Heart left ventricle (tissue), 16 donors: ENCODE measurements around the gene CA5B. TPM values are rescaled to one million over a fixed set of nuclear protein-coding genes. Genes with fewer than 3 reads are reported as not detected.
A peak's percentile ranks its signal among the peaks of the same experiment; 100 is the strongest.
"Not testable (repeated sequence)": the region's sequence is repeated elsewhere in the genome, so short reads cannot be mapped to it uniquely, and the experiment has no call there.

Experiments
- ATAC-seq, 4 donors: fragments of 200-7000 bp; cut with Tn5 transposase; one replicate each; pipeline ENCODE4 v1.9.1; 2020 to 2022; ENCODE audit warnings: moderate library complexity in 4 of 4, mild to moderate bottlenecking in 3 of 4, moderate number of reproducible peaks in 1 of 4
- DNase-seq, 5 donors: peaks; one replicate each; pipeline ENCODE4 v3.0.0-alpha.2; 2020
- H3K27ac ChIP-seq, 12 donors: fragments of 200-600 bp; sonication (generic) in 4 of 12; one replicate each; pipeline versions ENCODE4 v1.5.0 to v1.8.0; 2016 to 2022; ENCODE audit warnings: mild to moderate bottlenecking in 2 of 12
- H3K27me3 ChIP-seq, 9 donors: fragments of 200-600 bp; sonication (generic) in 2 of 9; one replicate each; pipeline versions ENCODE4 v1.5.1 to v1.8.0; 2016 to 2022; ENCODE audit warnings: mild to moderate bottlenecking in 3 of 9
- H3K36me3 ChIP-seq, 9 donors: fragments of 200-600 bp; sonication (generic) in 2 of 9; one replicate each; pipeline versions ENCODE4 v1.5.0 to v1.8.0; 2018 to 2022; ENCODE audit warnings: mild to moderate bottlenecking in 2 of 9
- H3K4me1 ChIP-seq, 12 donors: fragments of 200-600 bp; sonication (generic) in 4 of 12; one replicate each; pipeline versions ENCODE4 v1.5.0 to v1.8.0; 2016 to 2022; ENCODE audit warnings: mild to moderate bottlenecking in 3 of 12
- H3K4me3 ChIP-seq, 12 donors: fragments of 200-600 bp; sonication (generic) in 4 of 12; one replicate each; pipeline versions ENCODE4 v1.5.0 to v1.8.0; 2017 to 2022; ENCODE audit warnings: mild to moderate bottlenecking in 9 of 12, moderate library complexity in 4 of 12
- H3K9me3 ChIP-seq, 12 donors: fragments of 200-600 bp; sonication (generic) in 4 of 12; one replicate each; pipeline versions ENCODE4 v1.5.0 to v1.8.0; 2016 to 2022; ENCODE audit warnings: mild to moderate bottlenecking in 1 of 12
- POLR2A ChIP-seq, 2 donors: fragments of 450-650 bp; IDR thresholded peaks; one replicate each; pipeline ENCODE4 v1.6.1; 2017; ENCODE audit warnings: antibody characterized with exemption in 2 of 2, mild to moderate bottlenecking in 2 of 2, moderate library complexity in 2 of 2
- WGBS, 4 donors: extraction: QIAGEN DNeasy Blood & Tissue Kit in 2 of 4; methylation state at CpG; one replicate each; pipeline versions ENCODE4 v1.1.5 to v1.1.7; 2013 to 2018; 5-methylcytosine and 5-hydroxymethylcytosine counted together
- intact Hi-C, 10 donors: fragments of 100-400 bp; cut with DNase I; formaldehyde crosslinking; loops; one replicate each; pipeline versions ENCODE4 v1.11.1 to v1.14.2; 2022
- polyA plus RNA-seq, 2 donors: library from polyadenylated mRNA; stranded (reverse); fragments of 200-250 nt; gene quantifications; one replicate each; pipeline ENCODE4 v1.2.3, GENCODE V29; 2013
- total RNA-seq, 9 donors: library from RNA; depleted of rRNA in 2 of 9; stranded (reverse); fragments of >200 nt in 2 of 9; fragmentation: NEBNext Ultra II Directional in 3 of 9; extraction: Animal tissue kit (Norgen Biotek cat#: 25700) in 3 of 9; gene quantifications; one replicate each; pipeline versions ENCODE4 v1.1.0 to v1.2.4, GENCODE V29; 2016 to 2023
- TF ChIP-seq, protein P1 (sequence below), 12 donors: fragments of 200-600 bp; sonication (generic) in 4 of 12; IDR thresholded peaks; one replicate each; pipeline versions ENCODE4 v1.5.0 to v1.8.0; 2018 to 2022; ENCODE audit warnings: antibody characterized with exemption in 12 of 12, mild to moderate bottlenecking in 5 of 12
- donor health status: ischemic (EF 13 %, LVEDD 7.1; RV severe dilation, severe dysfunction).
- donor health status: healthy with polysubstance abuse.
- donor health status: DM: no; HTN: yes; CAD: no.
- donor health status: DM: no; HTN: no; CAD: no.
- donor health status: ischemic (EF 25% LVEDD 6.9; RV normal size, moderate dysfunction).
- donor health status: ischemic (EF 25% LVEDD 5.7; RV mildly dilated, moderate dysfunction).
- donor health status: healthy.
- donor health status: DM: yes; HTN: yes; CAD: no.
- donor health status: ischemic (EF 35%, LVEDD 5.7; RV mildly dilated, moderate dysfunction).
- donor health status: nonischemic (EF 11% LVEDD 7.7; RV severe dilation, severe dysfunction).
- donor health status: DM: yes; HTN: yes; CAD: no.
- donor health status: PGD.
- donor health status: ischemic (EF 29% LVEDD 5.4; RV normal size, mild dysfunction).
- donor health status: nonischemic (EF 23%, LVEDD 6.1; RV moderate dilation, normal function).

The CA5B gene
- total and polyA plus RNA-seq, 11 donors: 0.50 to 9.9 (median 3.8) TPM

DNA sequence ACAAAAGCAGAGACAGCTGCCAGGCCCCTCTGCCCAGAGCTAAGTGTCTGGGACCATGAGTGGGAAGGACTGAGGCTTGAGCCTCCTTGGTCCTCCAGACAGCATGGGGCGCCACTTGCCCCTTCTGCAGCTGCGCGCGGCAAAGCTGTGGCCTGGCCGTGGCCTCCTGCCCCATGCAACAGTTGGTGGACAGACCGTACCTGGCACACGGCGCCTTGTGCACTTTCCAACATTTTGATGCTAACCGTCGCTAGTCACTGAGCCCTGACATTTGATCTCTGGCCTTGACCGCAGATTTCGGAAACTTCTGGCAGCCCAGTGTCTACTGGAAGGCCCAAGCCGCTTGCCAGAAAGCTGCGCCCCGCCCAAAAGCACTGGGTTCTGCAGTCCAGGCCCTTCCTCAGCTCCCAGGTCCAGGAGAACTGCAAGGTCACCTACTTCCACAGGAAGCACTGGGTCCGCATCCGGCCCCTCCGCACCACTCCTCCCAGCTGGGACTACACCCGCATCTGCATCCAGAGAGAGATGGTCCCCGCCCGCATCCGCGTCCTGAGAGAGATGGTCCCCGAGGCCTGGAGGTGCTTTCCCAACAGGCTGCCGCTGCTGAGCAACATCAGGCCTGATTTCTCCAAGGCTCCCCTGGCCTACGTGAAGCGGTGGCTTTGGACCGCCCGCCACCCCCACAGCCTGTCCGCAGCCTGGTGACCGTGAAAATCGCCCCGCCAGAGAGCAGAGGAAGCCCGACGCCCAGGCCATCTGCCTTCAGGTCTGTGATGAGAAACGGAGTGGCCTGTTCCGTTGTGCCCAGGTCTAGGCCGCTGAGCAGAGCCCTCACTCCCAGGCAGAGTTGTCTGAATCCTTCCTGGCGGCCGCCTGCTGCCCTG lies 35.3 kb upstream of the CA5B start:
- Histone ChIP-seq H3K4me3 (no peak overlapping the region), H3K9me3 (no peaks in the 10 kb centered on the region), H3K27me3 (no peaks in the 10 kb centered on the region), H3K4me1 (no peaks in the 10 kb centered on the region), H3K36me3 (peaks cover 0 to 21% (median 2%) of the 10 kb centered on the region in 9 donors), H3K27ac (no peak overlapping the region)
- ATAC-seq: peak in 1 of 4 donors; percentile 37
- peak in 2 of 5 donors; percentile 18 to 31 for DNase-seq
- TF ChIP-seq, protein P1, sequence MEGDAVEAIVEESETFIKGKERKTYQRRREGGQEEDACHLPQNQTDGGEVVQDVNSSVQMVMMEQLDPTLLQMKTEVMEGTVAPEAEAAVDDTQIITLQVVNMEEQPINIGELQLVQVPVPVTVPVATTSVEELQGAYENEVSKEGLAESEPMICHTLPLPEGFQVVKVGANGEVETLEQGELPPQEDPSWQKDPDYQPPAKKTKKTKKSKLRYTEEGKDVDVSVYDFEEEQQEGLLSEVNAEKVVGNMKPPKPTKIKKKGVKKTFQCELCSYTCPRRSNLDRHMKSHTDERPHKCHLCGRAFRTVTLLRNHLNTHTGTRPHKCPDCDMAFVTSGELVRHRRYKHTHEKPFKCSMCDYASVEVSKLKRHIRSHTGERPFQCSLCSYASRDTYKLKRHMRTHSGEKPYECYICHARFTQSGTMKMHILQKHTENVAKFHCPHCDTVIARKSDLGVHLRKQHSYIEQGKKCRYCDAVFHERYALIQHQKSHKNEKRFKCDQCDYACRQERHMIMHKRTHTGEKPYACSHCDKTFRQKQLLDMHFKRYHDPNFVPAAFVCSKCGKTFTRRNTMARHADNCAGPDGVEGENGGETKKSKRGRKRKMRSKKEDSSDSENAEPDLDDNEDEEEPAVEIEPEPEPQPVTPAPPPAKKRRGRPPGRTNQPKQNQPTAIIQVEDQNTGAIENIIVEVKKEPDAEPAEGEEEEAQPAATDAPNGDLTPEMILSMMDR (IDR thresholded peaks at IDR 0.05): no peak
- no peak for TF ChIP-seq POLR2A (IDR thresholded peaks at IDR 0.05)
- intact Hi-C loops: no loop called here
- 97 to 98% (median 98%) methylated on average over 25 to 40 of the region's 40 CpGs for WGBS, 4 donors

DNA sequence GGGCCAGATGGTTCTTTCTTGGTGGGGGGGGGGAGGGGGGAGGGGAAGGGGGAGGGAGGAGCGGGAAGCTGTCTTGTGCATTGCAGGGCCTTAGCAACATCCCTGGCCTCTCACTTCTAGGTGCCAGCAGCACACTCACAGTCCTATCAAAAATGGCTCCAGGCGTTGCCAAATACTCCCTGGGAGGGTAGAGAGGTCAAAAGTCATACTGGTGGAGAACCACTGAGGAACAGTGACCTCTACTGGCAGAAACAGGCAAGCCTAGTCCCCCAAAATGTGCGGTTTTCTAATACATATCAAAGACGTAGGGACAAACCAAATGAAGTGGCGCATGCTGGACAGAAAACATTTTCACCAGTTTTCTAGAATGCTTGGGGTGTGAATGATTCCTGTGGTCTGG lies 34.3 kb upstream of the CA5B start:
- intact Hi-C loops, DNase-seq, H3K27ac ChIP-seq, H3K4me1 ChIP-seq, H3K4me3 ChIP-seq, H3K9me3 ChIP-seq, H3K27me3 ChIP-seq: not testable (repeated sequence)
- no CpG with 5 or more reads among the region's 5 CpGs for WGBS, 4 donors
- H3K36me3 ChIP-seq: peaks cover 0 to 21% (median 0%) of the 10 kb centered on the region in 9 donors
- peak; percentile 58 to 76 (median 70) for ATAC-seq

DNA sequence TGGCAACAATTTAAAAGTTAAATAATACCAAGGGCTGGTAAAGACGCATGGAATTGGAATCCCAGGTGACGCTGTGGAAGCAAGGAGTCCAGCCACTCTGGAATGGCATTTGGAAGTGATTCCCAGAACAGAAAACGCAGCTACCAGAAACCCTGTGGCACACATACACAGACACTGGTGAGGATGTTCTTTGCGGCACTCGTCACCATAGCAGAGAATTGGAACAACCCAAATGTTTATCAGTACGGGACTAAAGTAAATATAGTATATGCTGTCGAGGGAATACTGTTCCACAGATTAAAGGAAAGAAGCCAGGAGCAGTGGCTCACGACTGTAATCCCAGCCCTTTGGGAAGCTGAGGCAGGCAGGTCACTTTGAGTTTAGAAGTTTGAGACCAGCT lies 33.8 kb upstream of the CA5B start:
- DNase-seq, H3K9me3 ChIP-seq, H3K4me3 ChIP-seq, H3K27me3 ChIP-seq, H3K27ac ChIP-seq, intact Hi-C loops, H3K4me1 ChIP-seq: not testable (repeated sequence)
- ATAC-seq: peak in 2 of 4 donors; percentile 36 to 45
- WGBS, 4 donors: 50 to 88% (median 73%) methylated on average over 5 to 6 of the region's 8 CpGs
- H3K36me3 ChIP-seq: peaks cover 0 to 21% (median 0%) of the 10 kb centered on the region in 9 donors

DNA sequence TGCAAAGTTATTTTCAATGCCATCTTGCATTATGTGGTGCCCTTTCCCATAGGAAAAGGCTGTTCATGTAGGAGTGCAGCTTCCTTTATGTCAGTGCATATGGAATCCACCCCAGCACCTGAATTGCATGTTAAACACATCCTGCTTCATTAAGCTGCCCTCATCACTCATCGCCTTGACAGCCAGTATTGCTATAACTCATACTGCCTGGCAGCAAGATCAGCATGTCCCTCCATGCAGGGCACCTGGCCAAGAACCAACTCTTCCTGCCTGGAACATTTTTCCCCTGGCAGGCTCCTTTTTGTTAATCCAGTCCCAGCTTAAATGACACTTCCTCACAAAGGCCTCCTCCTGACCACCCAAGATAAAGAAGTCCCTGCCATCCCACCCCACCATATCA lies 23.5 kb upstream of the CA5B start:
- Histone ChIP-seq H3K27me3 (no peaks in the 10 kb centered on the region), H3K36me3 (peaks cover 0 to 4% (median 0%) of the 10 kb centered on the region in 9 donors), H3K9me3 (no peaks in the 10 kb centered on the region), H3K27ac (peak overlapping the region in 1 of 12 donors; percentile 12), H3K4me1 (no peaks in the 10 kb centered on the region), H3K4me3 (no peak overlapping the region)
- TF ChIP-seq, protein P1 (IDR thresholded peaks at IDR 0.05): no peak
- TF ChIP-seq POLR2A (IDR thresholded peaks at IDR 0.05): no peak
- intact Hi-C loops: no loop called here
- WGBS, 4 donors: 57 to 71% (median 61%) methylated on average over 1 of the region's 1 CpG
- ATAC-seq (peak; percentile 54 to 81 (median 72)), DNase-seq (peak in 4 of 5 donors; percentile 28 to 66 (median 52))

DNA sequence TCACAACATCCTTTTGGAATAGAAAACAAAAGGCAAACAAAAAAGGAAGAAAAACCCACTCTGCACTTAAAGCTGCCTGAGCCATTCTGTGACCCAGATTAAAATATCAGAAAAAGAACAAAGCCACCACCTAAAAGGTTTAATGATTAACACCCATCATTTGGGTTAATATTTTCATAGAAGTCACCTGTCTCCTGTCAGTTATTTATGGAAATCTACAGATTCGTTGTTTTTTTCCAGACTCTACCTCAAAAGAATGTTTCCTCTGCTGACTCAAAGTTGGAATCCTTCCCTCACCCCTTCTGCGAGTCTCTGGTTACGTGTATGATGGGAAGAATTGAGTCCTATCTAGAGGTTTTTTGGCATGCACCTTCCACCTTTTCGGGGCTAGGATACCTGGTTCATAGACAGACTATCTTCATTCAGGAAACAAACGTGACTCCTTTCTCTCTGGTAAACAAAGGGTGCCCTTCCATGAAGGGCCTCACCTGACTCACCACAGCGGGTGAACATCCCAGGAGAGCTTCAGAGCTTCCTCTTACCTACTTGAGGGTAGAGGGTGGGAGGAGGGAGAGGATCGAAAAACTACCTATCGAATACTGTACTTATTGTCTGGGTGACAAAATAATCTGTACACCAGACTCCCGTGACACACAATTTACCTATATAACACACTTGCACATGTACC lies 19.6 kb upstream of the CA5B start:
- ATAC-seq: no peak

More for the DNA sequence above, 19.6 kb upstream of the CA5B start:
- no peak for TF ChIP-seq POLR2A (IDR thresholded peaks at IDR 0.05)
- H3K4me1 ChIP-seq: no peaks in the 10 kb centered on the region
- peaks cover 0 to 4% (median 0%) of the 10 kb centered on the region in 9 donors for H3K36me3 ChIP-seq
- no peak overlapping the region for H3K4me3 ChIP-seq
- intact Hi-C loops: no loop called here
- no peaks in the 10 kb centered on the region for H3K27me3 ChIP-seq
- H3K27ac ChIP-seq: no peak overlapping the region
- WGBS, 4 donors: 86 to 89% (median 87%) methylated on average over 9 of the region's 9 CpGs
- no peaks in the 10 kb centered on the region for H3K9me3 ChIP-seq
- DNase-seq: no peak
